ENCODE measurements around the gene MYO9B. TPM values are rescaled to one million over a fixed set of nuclear protein-coding genes. Genes with fewer than 3 reads are reported as not detected.

The MYO9B gene
- total and polyA plus RNA-seq, 4 donors: 44.3 to 121 (median 97.2) TPM

- ATAC-seq (ENCODE audit: insufficient read depth, low FRiP score) (no peak), DNase-seq (no peak)
- H3K9me3 ChIP-seq (ENCODE audit: control insufficient read depth in 4 of 4, insufficient read depth in 3 of 4, low read length in 3 of 4): no peaks in the 10 kb centered on the region
- peak overlapping the region; percentile 59 to 87 for H3K27ac ChIP-seq (ENCODE audit: low read depth in 1 of 2, low read length in 1 of 2)
- H3K4me3 ChIP-seq: peak overlapping the region; percentile 81
- TF ChIP-seq CTCF (IDR thresholded peaks at IDR 0.05; ENCODE audit: control extremely low read depth, extremely low read depth): no peak
- peaks cover 0 to 4% (median 2%) of the 10 kb centered on the region in 4 donors for H3K36me3 ChIP-seq (ENCODE audit: control insufficient read depth in 4 of 4, insufficient read depth in 4 of 4, low read length in 4 of 4)
- H3K9ac ChIP-seq (ENCODE audit: insufficient read depth in 1 of 2, low read length in 2 of 2): no peak overlapping the region
- peaks cover 0 to 21% (median 9%) of the 10 kb centered on the region in 5 donors for H3K4me1 ChIP-seq (ENCODE audit: control insufficient read depth in 5 of 5, insufficient read depth in 5 of 5, low read length in 5 of 5)
- 44 to 57% methylated on average over 8 of the region's 8 CpGs for WGBS, 2 donors
- H3K27me3 ChIP-seq (ENCODE audit: control insufficient read depth in 3 of 3, insufficient read depth in 3 of 3, low read length in 2 of 3): no peaks in the 10 kb centered on the region
Measured at GRCh38 chr19:17243211-17243829, 167.7 kb downstream of the MYO9B start.

- no peak for DNase-seq
- TF ChIP-seq CTCF (IDR thresholded peaks at IDR 0.05; ENCODE audit: control extremely low read depth, extremely low read depth): no peak
- no peak for ATAC-seq (ENCODE audit: insufficient read depth, low FRiP score)
- Histone ChIP-seq H3K36me3 (ENCODE audit: control insufficient read depth in 4 of 4, insufficient read depth in 4 of 4, low read length in 4 of 4) (no peaks in the 10 kb centered on the region), H3K27ac (ENCODE audit: low read depth in 1 of 2, low read length in 1 of 2) (peak overlapping the region; percentile 59 to 87), H3K9me3 (ENCODE audit: control insufficient read depth in 4 of 4, insufficient read depth in 3 of 4, low read length in 3 of 4) (no peaks in the 10 kb centered on the region), H3K4me1 (ENCODE audit: control insufficient read depth in 5 of 5, insufficient read depth in 5 of 5, low read length in 5 of 5) (peaks cover 0 to 21% (median 11%) of the 10 kb centered on the region in 5 donors), H3K4me3 (peak overlapping the region; percentile 81), H3K9ac (ENCODE audit: insufficient read depth in 1 of 2, low read length in 2 of 2) (peak overlapping the region in 1 of 2 donors; percentile 67), H3K27me3 (ENCODE audit: control insufficient read depth in 3 of 3, insufficient read depth in 3 of 3, low read length in 2 of 3) (no peaks in the 10 kb centered on the region)
- 20 to 50% methylated on average over 48 to 52 of the region's 52 CpGs for WGBS, 2 donors
Measured at GRCh38 chr19:17243830-17244617, 168.4 kb downstream of the MYO9B start.

GRCh38 chr19:17244618-17245534, 169.3 kb downstream of the MYO9B start:
- Histone ChIP-seq H3K27ac (ENCODE audit: low read depth in 1 of 2, low read length in 1 of 2) (peak overlapping the region; percentile 59 to 87), H3K9me3 (ENCODE audit: control insufficient read depth in 4 of 4, insufficient read depth in 3 of 4, low read length in 3 of 4) (no peaks in the 10 kb centered on the region), H3K27me3 (ENCODE audit: control insufficient read depth in 3 of 3, insufficient read depth in 3 of 3, low read length in 2 of 3) (no peaks in the 10 kb centered on the region), H3K36me3 (ENCODE audit: control insufficient read depth in 4 of 4, insufficient read depth in 4 of 4, low read length in 4 of 4) (no peaks in the 10 kb centered on the region), H3K4me1 (ENCODE audit: control insufficient read depth in 5 of 5, insufficient read depth in 5 of 5, low read length in 5 of 5) (peaks cover 0 to 21% (median 11%) of the 10 kb centered on the region in 5 donors), H3K9ac (ENCODE audit: insufficient read depth in 1 of 2, low read length in 2 of 2) (no peak overlapping the region), H3K4me3 (peak overlapping the region; percentile 81)
- TF ChIP-seq CTCF (IDR thresholded peaks at IDR 0.05; ENCODE audit: control extremely low read depth, extremely low read depth): no peak
- ATAC-seq (ENCODE audit: insufficient read depth, low FRiP score) (no peak), DNase-seq (no peak)
- WGBS, 2 donors: 2 to 5% methylated on average over 55 to 100 of the region's 100 CpGs
